ENCODE data around the gene MLXIP.

DNA sequence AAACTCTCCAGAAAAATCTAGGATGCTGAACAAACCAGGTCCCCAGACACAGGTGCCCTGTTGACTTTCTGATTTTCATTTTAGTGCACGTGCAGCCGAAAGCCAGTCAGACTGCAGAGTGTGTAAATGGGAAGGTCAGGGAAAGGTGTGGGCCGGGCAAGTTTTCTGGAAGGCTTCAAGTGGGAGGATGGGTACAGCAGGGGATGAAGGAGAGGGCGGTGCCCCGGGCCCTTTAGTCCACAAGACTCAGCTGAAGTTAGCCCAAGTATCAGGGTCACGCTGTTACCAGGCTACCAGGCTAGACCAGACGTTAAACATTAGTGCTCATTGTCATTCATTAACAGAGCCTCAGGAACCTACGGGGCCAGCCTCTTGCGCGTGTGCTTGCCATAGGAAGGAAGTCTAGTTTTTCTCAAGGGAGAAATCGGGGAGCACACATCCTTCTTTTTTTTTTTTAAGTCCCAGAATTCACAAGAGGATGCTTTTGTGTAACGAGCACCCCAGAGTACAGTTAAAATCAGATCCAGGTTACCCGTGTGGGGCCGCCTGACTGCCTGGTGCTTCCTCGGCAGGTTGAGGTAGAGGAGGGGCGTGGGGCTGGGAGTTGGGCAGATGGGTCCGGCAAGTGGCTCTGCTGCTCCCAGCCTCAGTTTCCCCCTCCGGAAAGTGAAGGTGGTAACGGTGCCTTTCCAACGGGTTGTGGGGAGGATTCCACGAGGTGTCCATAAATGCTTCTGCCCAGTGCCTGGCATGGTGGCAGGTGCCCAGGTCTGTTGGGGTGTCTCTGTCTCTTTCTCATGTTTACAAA, 37.8 kb upstream of the MLXIP start:
- TF ChIP-seq, protein P1, sequence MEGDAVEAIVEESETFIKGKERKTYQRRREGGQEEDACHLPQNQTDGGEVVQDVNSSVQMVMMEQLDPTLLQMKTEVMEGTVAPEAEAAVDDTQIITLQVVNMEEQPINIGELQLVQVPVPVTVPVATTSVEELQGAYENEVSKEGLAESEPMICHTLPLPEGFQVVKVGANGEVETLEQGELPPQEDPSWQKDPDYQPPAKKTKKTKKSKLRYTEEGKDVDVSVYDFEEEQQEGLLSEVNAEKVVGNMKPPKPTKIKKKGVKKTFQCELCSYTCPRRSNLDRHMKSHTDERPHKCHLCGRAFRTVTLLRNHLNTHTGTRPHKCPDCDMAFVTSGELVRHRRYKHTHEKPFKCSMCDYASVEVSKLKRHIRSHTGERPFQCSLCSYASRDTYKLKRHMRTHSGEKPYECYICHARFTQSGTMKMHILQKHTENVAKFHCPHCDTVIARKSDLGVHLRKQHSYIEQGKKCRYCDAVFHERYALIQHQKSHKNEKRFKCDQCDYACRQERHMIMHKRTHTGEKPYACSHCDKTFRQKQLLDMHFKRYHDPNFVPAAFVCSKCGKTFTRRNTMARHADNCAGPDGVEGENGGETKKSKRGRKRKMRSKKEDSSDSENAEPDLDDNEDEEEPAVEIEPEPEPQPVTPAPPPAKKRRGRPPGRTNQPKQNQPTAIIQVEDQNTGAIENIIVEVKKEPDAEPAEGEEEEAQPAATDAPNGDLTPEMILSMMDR (IDR thresholded peaks at IDR 0.05) = no peak
- no peak for TF ChIP-seq POLR2A (IDR thresholded peaks at IDR 0.05)
